ENCODE data around the gene SERPINA6. TPM values are rescaled to one million over a fixed set of nuclear protein-coding genes. Genes with fewer than 3 reads are reported as not detected.
"Not testable (repeated sequence)": the region's sequence is repeated elsewhere in the genome, so short reads cannot be mapped to it uniquely, and the experiment has no call there.

SERPINA6 gene
- polyA plus RNA-seq, 3 donors, result not detected

GRCh38 chr14:94269156-94269555 lies 54.0 kb downstream of the SERPINA6 start:
- Histone ChIP-seq H3K79me2 (ENCODE audit: insufficient read depth, low read length) (no peaks in the 10 kb centered on the region), H3K4me1 (ENCODE audit: control insufficient read depth in 1 of 2, insufficient read depth in 2 of 2, low read length in 2 of 2) (peaks cover 0 to 3% of the 10 kb centered on the region in 2 donors), H3K9ac (ENCODE audit: insufficient read depth, low read length, poor library complexity, severe bottlenecking) (no peak overlapping the region), H3K27ac (ENCODE audit: low read depth in 1 of 2, low read length in 2 of 2) (no peak overlapping the region), H3K27me3 (ENCODE audit: control insufficient read depth in 2 of 2, insufficient read depth in 2 of 2, low read length in 2 of 2) (peaks cover 0 to 2% of the 10 kb centered on the region in 2 donors), H3K36me3 (replicated peaks in 1 of 2; ENCODE audit: control insufficient read depth in 1 of 2, insufficient read depth in 2 of 2, low read length in 2 of 2) (no peaks in the 10 kb centered on the region), H3K4me2 (replicated peaks; ENCODE audit: extremely low read depth, low read length, poor library complexity, severe bottlenecking) (no peak overlapping the region), H4K20me1 (ENCODE audit: insufficient read depth, low read length) (no peaks in the 10 kb centered on the region), H3K9me3 (replicated peaks in 1 of 2; ENCODE audit: control insufficient read depth in 1 of 2, insufficient read depth in 1 of 2, low read length in 2 of 2) (no peaks in the 10 kb centered on the region), H3K4me3 (replicated peaks in 1 of 3; ENCODE audit: low read depth in 2 of 3, low read length in 3 of 3) (no peak overlapping the region), H2AFZ (ENCODE audit: insufficient read depth, low read depth, low read length, poor library complexity, severe bottlenecking) (no peak overlapping the region)
- intact Hi-C loops (cut with micrococcal nuclease), result no loop called here
- peaks cover 0 to 3% (median 0%) of the 10 kb centered on the region in 7 donors for H3K9me3 Mint-ChIP-seq
- WGBS (ENCODE audit: insufficient coverage), result 100% methylated on average over 3 of the region's 10 CpGs
- peak overlapping the region in 1 of 7 donors; percentile 4 for H3K27ac Mint-ChIP-seq
- H3K27me3 Mint-ChIP-seq (ENCODE audit: low read depth in 3 of 3), result peaks cover 0 to 5% (median 3%) of the 10 kb centered on the region in 3 donors
- no peaks in the 10 kb centered on the region for H3K36me3 Mint-ChIP-seq
- DNase-seq, result no peak
- TF ChIP-seq CTCF (IDR thresholded peaks at IDR 0.05), result no peak
- H3K4me3 Mint-ChIP-seq, result no peak overlapping the region
- H3K4me1 Mint-ChIP-seq, result peaks cover 4% of the 10 kb centered on the region

GRCh38 chr14:94268582-94268981 lies 54.6 kb downstream of the SERPINA6 start:
- H3K27ac ChIP-seq (ENCODE audit: low read depth in 1 of 2, low read length in 2 of 2); H3K4me2 ChIP-seq (replicated peaks; ENCODE audit: extremely low read depth, low read length, poor library complexity, severe bottlenecking); H3K9me3 ChIP-seq (replicated peaks in 1 of 2; ENCODE audit: control insufficient read depth in 1 of 2, insufficient read depth in 1 of 2, low read length in 2 of 2); H3K4me3 ChIP-seq (replicated peaks in 1 of 3; ENCODE audit: low read depth in 2 of 3, low read length in 3 of 3); intact Hi-C loops (cut with micrococcal nuclease); H3K36me3 Mint-ChIP-seq; H3K27me3 Mint-ChIP-seq (ENCODE audit: low read depth in 3 of 3); H3K27me3 ChIP-seq (ENCODE audit: control insufficient read depth in 2 of 2, insufficient read depth in 2 of 2, low read length in 2 of 2); H3K27ac Mint-ChIP-seq; H3K4me3 Mint-ChIP-seq; H3K79me2 ChIP-seq (ENCODE audit: insufficient read depth, low read length); H3K4me1 ChIP-seq (ENCODE audit: control insufficient read depth in 1 of 2, insufficient read depth in 2 of 2, low read length in 2 of 2); H3K9me3 Mint-ChIP-seq; H3K36me3 ChIP-seq (replicated peaks in 1 of 2; ENCODE audit: control insufficient read depth in 1 of 2, insufficient read depth in 2 of 2, low read length in 2 of 2); H4K20me1 ChIP-seq (ENCODE audit: insufficient read depth, low read length); H2AFZ ChIP-seq (ENCODE audit: insufficient read depth, low read depth, low read length, poor library complexity, severe bottlenecking); DNase-seq; H3K4me1 Mint-ChIP-seq; H3K9ac ChIP-seq (ENCODE audit: insufficient read depth, low read length, poor library complexity, severe bottlenecking): not testable (repeated sequence)
- WGBS (ENCODE audit: insufficient coverage), result 80% methylated on average over 1 of the region's 7 CpGs

Measured in CD14-positive monocyte (primary cell).